Stimulated activated CD4-positive, alpha-beta T cell treated with anti-CD3 and anti-CD28 coated beads, Interleukin-15, amount 100 ng/mL, for 48 hours (primary cell): ENCODE measurements around the gene HADH.
A peak's percentile ranks its signal among the peaks of the same experiment; 100 is the strongest.
"Not testable (repeated sequence)": the region's sequence is repeated elsewhere in the genome, so short reads cannot be mapped to it uniquely, and the experiment has no call there.

Experiments
- DNase-seq, 2 donors: peaks; one replicate each; pipeline ENCODE4 v3.0.0-alpha.2; 2020; ENCODE audit warnings: low read depth in 2 of 2

HADH gene

GRCh38 chr4:108031427-108032083, 41.9 kb downstream of the HADH start:
- DNase-seq, result peak; percentile 43 to 50

- DNase-seq, result no peak
Observed at GRCh38 chr4:108033348-108033747, 43.7 kb downstream of the HADH start.

GRCh38 chr4:108034565-108034964, 44.9 kb downstream of the HADH start:
- DNase-seq, result no peak

GRCh38 chr4:108035691-108036090, 46.0 kb downstream of the HADH start:
- no peak for DNase-seq

- peak; percentile 62 to 68 for DNase-seq
Observed at GRCh38 chr4:108036213-108036612, 46.5 kb downstream of the HADH start.

GRCh38 chr4:108037884-108038283, 48.2 kb downstream of the HADH start:
- no peak for DNase-seq

- no peak for DNase-seq
Observed at GRCh38 chr4:108042927-108043326, 53.2 kb downstream of the HADH start.

GRCh38 chr4:108043526-108043925, 53.8 kb downstream of the HADH start:
- no peak for DNase-seq

GRCh38 chr4:108044951-108045686, 55.4 kb downstream of the HADH start:
- no peak for DNase-seq

- DNase-seq, result no peak
Observed at GRCh38 chr4:108045687-108046024, 56.0 kb downstream of the HADH start.

GRCh38 chr4:108047199-108047598, 57.5 kb downstream of the HADH start:
- no peak for DNase-seq

- no peak for DNase-seq
Observed at GRCh38 chr4:108048157-108048556, 58.5 kb downstream of the HADH start.

GRCh38 chr4:108048997-108049396, 59.3 kb downstream of the HADH start:
- DNase-seq, result no peak

- no peak for DNase-seq
Observed at GRCh38 chr4:108049406-108049805, 59.7 kb downstream of the HADH start.

- not testable (repeated sequence) for DNase-seq
Observed at GRCh38 chr4:108050166-108051111, 60.8 kb downstream of the HADH start.

- DNase-seq, result no peak
Observed at GRCh38 chr4:108051343-108051742, 61.7 kb downstream of the HADH start.

GRCh38 chr4:108052558-108053120, 63.0 kb downstream of the HADH start:
- no peak for DNase-seq

GRCh38 chr4:108053251-108053711, 63.6 kb downstream of the HADH start:
- DNase-seq, result no peak

GRCh38 chr4:108054025-108054638, 64.4 kb downstream of the HADH start:
- no peak for DNase-seq

- DNase-seq, result no peak
Observed at GRCh38 chr4:108055787-108056186, 66.1 kb downstream of the HADH start.

GRCh38 chr4:108056418-108056817, 66.7 kb downstream of the HADH start:
- DNase-seq, result no peak
